Esophagus muscularis mucosa (tissue), 3 donors: ENCODE measurements around the gene NUP93.

ENCODE experiments used
- CTCF ChIP-seq, 3 experiments: fragments of 200-600 bp in 2 of 3; fragments of 450-650 bp in 1 of 3; sonication (generic) in 2 of 3; IDR thresholded peaks; one replicate each; pipeline ENCODE4 v1.5.1; 2017 to 2019; ENCODE audit warnings: antibody characterized with exemption in 3 of 3, mild to moderate bottlenecking in 2 of 3, moderate library complexity in 1 of 3
- POLR2A ChIP-seq: fragments of 450-650 bp; IDR thresholded peaks from one replicate; pipeline ENCODE4 v1.6.1; 2017; ENCODE audit warnings: antibody characterized with exemption, moderate library complexity, mild to moderate bottlenecking, low read depth

DNA sequence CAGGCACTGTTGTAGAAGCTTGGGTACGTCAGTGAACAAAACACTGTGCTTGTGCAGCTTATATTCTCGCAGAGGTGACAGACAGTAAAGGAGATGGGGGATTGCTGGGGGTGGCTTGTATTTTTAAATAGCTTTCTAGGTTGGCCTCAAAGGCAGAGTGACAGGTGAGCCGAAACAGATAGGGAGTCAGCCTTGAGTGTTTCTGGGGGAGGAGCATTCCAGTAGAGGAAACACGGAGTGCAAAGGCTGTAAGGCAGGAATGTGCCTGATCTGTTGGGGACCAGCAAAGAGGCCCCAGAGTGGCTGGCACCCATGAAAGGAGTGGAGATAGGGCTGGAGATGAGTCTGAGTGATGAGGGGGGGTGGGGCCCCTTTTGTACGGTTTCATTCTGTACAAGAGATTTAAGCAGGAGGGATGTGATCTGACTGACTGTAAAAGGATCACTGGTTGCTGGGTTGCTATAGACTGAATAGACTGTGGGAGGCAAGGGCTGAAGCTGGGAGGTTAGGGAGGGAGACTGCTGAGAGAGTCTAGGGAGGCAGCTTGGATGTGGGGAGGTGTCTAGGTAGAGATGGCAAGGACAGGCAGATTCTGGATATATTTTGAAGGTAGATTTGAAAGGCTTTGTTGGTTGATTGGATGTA is 15.2 kb downstream of the NUP93 start:
- no peak for TF ChIP-seq CTCF (IDR thresholded peaks at IDR 0.05)
- TF ChIP-seq POLR2A = no peak
